ENCODE data around the gene NUP214.

Gene NUP214

DNA sequence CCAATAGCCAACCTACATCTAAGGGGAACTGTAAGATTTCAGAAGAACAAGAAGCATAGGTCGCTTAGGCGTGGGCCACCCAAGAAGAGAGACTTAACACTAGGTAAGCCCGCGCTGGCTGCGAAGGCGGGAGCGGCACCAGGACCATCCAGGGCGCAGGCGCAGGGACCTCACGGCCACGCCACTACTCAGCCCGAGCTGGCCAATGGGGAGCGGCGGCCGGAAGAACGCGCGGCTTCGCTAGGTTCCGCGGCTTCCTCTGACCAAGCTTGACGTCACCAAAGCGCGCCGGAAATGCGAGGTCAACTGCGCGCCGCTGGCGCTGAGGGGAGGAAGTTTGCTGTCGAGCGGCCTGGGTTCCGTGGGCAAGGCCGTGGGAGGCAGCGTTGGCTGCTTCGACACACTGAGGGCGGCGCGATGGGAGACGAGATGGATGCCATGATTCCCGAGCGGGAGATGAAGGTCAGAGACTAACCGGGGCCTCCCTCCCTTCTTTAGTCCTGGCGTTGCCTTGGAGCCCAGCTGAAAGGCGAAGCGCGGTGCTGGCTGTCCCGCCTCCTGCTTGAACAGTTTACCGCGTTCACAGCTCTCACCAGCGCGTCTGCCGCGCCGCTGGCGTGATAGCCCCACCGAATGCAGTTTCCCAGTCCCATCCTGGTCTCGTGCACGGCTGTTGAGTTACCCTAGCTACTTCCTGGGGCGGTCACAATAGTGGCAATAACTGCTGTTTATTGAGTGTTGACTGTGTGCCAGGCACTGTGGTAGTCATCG, at the start of gene NUP214:
NUP214 (plus strand) TSS at position 299 of the 771 bp plus-strand sequence; CDS start at position 418, 119 bp downstream.
- no peak for FAIRE-seq

DNA sequence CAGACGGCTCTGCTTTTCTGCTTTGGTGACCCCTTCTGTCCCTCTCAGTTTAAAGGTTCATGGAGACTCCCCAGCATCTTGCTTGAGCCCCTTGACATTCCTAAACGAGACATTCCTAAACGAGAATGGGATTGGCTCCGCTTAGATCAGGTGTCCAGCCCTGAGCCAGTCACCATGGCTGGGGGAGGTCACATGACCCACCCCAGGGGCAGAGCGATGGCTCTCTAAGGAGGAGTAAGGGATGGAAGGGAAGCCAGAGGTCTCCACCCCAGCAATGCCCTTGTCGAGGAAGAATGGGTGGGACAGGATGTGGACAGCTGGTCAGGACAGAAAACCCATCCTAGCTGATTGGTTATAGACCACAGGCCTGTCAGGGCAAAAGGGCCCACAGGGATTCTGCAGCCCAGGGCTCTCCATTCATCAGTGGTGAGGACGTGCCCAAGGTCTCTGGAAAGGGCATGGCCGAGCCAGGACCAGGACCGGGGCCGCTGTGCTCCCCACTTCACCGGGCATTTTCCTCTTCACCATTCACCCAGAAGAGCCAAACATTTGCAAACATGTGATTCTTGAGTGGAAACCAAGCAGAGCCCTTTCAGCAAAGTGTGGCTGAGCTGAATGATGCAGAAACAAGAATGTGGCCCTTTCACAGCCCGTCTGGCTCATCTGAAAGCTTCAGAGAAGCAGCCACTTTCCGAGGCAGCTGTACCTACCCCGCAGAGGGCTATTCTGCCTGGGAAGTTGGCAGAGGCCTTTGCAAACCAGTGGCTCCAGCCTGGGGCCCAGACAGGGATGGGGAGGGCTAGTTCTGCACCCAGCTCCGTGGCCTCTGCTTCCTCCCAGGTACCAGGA, 48.8 kb upstream of the NUP214 start:
- no peak for FAIRE-seq

- no peak for FAIRE-seq
Observed at GRCh38 chr9:131078427-131079366, 46.7 kb upstream of the NUP214 start.

GRCh38 chr9:131080589-131080988, 44.8 kb upstream of the NUP214 start:
- no peak for FAIRE-seq

- no peak for FAIRE-seq
Observed at GRCh38 chr9:131081868-131082267, 43.5 kb upstream of the NUP214 start.

- FAIRE-seq = no peak
Observed at GRCh38 chr9:131082774-131083512, 42.4 kb upstream of the NUP214 start.

DNA sequence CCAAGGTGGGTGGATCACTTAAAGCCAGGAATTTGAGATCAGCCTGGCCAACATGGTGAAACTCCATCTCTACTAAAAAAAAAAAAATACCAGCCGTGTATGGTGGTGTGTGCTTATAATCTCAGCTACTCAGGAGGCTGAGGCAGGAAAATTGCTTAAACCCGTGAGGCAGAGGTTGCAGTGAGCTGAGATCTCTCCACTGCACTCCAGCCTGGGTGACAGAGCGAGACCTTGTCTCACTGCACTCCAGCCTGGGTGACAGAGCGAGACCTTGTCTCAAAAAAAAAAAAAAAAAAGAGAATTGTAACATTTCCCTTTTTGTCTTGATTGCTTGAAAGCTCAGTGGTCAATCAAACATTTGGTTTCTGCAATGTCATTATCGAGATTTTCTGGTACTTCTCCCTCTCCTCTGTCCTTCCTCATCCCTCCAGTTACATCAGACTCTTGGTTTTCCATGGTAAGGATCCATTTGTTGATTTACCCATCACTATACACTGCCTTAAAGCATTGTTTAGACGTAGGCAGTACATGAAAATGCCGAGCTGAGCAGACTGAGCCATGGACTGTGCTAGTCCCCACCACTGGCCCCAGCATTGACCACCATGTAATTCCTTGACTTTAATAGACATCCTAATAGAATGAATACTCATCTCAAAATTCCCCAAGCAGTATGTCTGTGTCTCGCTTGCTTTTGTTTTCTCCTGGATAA, 40.6 kb upstream of the NUP214 start:
- FAIRE-seq = no peak

DNA sequence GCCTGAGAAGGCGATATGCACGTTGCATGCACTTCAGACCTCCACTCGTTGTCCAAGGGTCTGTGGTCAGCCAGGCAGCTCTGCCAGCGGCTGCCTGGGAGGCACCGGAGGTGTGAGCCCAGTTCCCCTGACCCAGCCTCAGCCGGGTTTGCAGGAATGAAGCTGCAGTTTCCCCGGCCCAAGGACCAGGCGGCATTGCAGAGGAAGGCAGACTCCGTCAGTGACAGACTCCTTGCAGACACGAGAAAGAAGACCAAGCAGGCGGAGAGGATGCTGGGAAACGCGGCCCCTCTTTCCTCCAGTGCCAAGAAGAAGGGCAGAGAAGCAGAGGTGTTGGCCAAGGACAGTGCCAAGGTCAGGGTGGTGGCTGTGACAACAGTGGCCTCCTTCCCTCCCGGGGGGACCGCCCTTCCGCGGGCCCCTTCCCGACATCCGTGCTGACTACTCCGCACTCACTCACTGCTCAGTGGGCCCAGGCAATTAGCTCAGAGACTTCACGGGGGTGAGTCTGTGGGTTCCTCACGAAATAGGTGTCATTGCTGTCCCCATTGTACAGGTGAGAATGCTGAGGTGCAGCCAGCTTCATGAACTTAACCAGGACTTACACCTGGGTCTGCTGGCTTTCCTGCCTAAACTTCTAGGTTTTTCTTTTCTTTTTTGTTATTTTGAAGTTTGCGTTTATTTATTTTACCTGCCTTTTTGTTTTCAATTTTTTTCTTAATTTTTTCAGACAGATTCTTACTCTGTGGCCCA, 39.8 kb upstream of the NUP214 start:
- no peak for FAIRE-seq

- no peak for FAIRE-seq
Observed at GRCh38 chr9:131087354-131087893, 38.0 kb upstream of the NUP214 start.

DNA sequence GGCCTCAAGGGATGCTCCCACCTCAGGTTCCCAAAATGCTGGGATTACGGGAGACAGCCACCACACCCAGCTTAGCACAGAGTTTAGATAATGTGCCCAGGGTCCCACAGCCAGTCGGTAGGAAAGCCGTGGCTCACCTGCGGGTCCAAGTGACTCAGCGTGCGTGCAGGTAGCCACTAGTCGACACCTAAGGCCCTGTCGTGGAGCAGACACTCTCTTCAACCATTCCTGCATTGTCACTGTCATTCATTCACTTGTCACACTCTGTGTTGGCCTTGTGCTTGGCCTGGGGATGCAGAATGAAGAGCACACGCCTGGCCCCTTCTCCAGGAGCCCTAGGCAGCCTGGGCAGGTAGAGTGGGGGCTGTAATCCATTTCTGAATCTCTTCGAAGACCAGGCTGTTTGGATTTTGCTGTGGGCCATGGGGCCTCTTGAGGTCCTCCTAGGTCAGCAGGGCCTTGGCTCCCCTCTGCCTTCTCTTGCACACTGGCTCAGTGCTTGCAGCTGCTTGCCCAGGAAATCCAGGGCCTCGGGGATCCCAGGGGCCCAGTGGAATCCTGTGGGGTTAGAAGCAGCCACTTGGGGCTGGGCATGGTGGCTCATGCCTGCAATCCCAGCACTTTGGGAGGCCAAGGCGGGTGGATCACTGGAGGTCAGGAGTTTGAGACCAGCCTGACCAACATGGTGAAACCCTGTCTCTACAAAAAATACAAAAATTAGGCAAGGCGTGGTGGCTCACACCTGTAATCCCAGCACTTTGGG, 35.2 kb upstream of the NUP214 start:
- FAIRE-seq = no peak

DNA sequence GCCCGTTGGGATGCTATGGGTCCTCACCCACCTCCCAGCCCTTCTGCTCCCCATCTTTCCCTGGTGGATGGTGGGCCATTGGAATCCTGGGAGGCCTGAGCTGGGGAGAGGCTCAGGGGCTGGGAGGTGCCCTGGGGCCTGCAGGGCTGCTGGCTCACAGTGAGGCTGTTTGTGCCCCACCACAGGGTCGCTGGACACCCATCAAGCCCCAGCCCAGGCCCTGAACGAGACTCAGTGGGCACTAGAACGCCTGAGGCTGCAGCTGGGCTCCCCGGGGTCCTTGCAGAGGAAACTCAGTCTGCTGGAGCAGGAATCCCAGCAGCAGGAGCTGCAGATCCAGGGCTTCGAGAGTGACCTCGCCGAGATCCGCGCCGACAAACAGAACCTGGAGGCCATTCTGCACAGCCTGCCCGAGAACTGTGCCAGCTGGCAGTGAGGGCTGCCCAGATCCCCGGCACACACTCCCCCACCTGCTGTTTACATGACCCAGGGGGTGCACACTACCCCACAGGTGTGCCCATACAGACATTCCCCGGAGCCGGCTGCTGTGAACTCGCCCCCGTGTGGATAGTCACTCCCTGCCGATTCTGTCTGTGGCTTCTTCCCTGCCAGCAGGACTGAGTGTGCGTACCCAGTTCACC, 33.9 kb upstream of the NUP214 start:
- FAIRE-seq = no peak

- FAIRE-seq = no peak
Observed at GRCh38 chr9:131092030-131092429, 33.4 kb upstream of the NUP214 start.

- FAIRE-seq = no peak
Observed at GRCh38 chr9:131092548-131093440, 32.6 kb upstream of the NUP214 start.

DNA sequence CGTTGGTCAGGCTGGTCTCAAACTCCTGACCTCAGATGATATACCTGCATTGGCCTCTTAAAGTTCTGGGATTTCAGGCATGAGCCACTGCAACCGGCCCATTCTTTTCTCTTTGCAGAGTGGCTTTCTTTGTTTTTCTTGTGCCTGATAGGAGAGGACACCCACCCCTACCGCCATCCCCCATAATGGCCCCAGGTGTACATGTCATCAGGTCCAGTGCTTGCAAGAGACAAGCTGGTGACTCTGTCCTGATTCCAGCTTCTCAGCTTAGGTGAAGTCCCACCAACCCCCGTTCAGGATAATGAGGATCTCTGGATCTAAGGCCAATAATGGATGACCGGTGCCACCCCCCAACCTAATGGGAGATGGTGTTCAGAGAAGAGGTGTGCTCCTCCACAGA, 31.4 kb upstream of the NUP214 start:
- FAIRE-seq = no peak

GRCh38 chr9:131094622-131095021, 30.8 kb upstream of the NUP214 start:
- FAIRE-seq = no peak

GRCh38 chr9:131095666-131096268, 29.6 kb upstream of the NUP214 start:
- FAIRE-seq = no peak

All from colon (tissue), 2 donors.